Rectal smooth muscle tissue (tissue), 1 donor: ENCODE data around the gene MAMLD1.

Experiments used
- H3K27ac ChIP-seq: one replicate; pipeline ENCODE4 v1.7.0; 2013; ENCODE audit warnings: low read depth, low read length, inconsistent platforms
- H3K27me3 ChIP-seq: one replicate; pipeline ENCODE4 v1.7.0; 2013; ENCODE audit warnings: low read length; ENCODE audit not compliant: control insufficient read depth, insufficient read depth
- H3K36me3 ChIP-seq: one replicate; pipeline ENCODE4 v1.7.0; 2013; ENCODE audit warnings: low read length; ENCODE audit not compliant: control insufficient read depth, insufficient read depth
- H3K4me1 ChIP-seq: one replicate; pipeline ENCODE4 v1.7.0; 2013; ENCODE audit warnings: low read length; ENCODE audit not compliant: control insufficient read depth, insufficient read depth
- H3K4me3 ChIP-seq: one replicate; pipeline ENCODE4 v1.7.0; 2013; ENCODE audit warnings: low read length
- H3K9ac ChIP-seq: one replicate; pipeline ENCODE4 v1.7.0; 2013; ENCODE audit warnings: low read length

MAMLD1 gene

DNA sequence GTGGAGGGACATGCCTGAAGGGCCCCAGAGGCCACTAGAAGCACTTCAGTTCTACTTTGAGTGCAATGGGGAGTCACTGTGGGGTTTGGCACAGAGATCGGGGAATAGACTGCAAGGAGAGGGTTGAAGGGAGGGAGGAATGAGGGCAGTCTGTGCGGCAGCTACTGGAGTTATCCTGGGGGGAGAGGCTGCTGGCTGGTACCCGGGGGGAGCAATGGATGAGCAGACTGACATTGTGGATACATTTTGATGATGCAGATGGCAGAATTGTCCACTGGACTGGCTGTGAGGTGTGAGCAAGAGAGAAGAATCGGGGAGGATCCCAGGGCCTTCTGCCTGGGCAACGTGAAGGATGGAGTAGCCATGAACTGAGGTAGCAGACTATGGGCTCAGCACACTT, 2.8 kb upstream of the MAMLD1 start:
- no peaks in the 10 kb centered on the region for H3K4me1 ChIP-seq
- H3K9ac ChIP-seq, result no peak overlapping the region
- no peak overlapping the region for H3K27ac ChIP-seq
- peaks cover 6% of the 10 kb centered on the region for H3K27me3 ChIP-seq
- H3K36me3 ChIP-seq, result no peaks in the 10 kb centered on the region
- H3K4me3 ChIP-seq, result no peak overlapping the region

DNA sequence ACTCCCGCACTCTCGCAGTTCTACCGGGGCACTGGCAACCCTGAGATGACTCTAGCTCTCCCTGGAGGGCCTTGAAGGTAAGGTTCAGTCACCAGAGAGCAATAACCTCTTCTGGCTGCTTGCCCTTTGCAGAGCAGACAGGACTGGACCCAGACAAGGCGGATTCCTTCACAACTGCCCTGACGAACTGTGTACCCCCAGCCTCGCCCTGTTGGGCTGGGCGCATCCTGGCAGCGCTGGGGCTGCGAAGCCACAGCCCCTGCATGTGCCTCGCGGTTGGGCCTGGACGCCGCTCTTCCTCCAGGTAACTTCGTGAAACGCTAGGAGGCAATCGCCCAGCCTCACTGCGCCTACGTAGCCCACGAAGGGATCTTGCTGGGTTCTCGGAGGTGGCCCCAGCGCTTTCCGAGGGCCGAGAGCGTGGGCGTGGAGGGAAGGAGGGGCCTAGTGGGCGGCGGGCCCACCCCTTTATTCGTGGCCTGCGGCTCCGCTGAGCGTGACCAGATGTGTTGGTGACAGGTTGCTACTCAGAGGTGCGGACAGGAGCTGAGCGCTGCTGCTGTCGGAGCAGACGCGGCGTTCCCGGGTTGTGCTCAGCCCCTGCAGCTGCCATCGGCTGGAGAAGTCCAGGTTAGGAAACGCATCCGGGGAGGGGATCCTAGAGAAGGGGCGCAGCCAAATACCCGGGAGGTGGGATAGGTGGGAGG, 1.9 kb upstream of the MAMLD1 start:
- Histone ChIP-seq H3K4me1 (no peaks in the 10 kb centered on the region), H3K4me3 (peak overlapping the region; percentile 69), H3K36me3 (no peaks in the 10 kb centered on the region), H3K27me3 (peaks cover 6% of the 10 kb centered on the region), H3K9ac (no peak overlapping the region), H3K27ac (no peak overlapping the region)

DNA sequence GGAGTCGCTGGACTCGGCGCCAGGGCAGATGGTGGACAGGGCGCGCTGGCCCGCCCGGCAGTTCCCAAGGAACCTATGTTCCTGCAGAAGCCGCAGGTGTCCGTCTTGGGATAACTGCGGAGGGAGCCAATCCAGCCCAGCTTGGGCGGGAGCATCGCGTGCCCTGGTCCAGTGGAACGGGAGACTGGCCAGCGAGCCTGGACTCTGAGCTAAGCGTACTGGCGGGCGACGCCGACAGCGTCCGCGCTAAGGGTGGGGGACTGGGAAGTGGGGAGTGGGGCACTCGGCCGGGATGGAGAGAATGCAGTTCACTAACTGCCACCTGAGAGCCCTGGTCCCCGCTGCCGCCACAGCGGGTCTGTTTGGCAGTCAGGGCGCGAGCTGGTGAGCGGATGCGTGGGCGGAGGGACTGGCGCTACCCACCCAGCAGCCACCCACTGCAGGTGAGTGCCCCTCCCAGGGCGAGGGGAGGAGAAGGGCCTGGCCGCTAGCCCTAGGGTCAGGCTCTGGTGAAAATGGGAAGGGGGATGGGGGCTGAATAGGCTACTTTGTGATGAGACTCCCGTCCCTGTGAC, 1.3 kb upstream of the MAMLD1 start:
- no peaks in the 10 kb centered on the region for H3K4me1 ChIP-seq
- peaks cover 6% of the 10 kb centered on the region for H3K27me3 ChIP-seq
- H3K27ac ChIP-seq, result no peak overlapping the region
- no peaks in the 10 kb centered on the region for H3K36me3 ChIP-seq
- H3K9ac ChIP-seq, result no peak overlapping the region
- peak overlapping the region; percentile 69 for H3K4me3 ChIP-seq

DNA sequence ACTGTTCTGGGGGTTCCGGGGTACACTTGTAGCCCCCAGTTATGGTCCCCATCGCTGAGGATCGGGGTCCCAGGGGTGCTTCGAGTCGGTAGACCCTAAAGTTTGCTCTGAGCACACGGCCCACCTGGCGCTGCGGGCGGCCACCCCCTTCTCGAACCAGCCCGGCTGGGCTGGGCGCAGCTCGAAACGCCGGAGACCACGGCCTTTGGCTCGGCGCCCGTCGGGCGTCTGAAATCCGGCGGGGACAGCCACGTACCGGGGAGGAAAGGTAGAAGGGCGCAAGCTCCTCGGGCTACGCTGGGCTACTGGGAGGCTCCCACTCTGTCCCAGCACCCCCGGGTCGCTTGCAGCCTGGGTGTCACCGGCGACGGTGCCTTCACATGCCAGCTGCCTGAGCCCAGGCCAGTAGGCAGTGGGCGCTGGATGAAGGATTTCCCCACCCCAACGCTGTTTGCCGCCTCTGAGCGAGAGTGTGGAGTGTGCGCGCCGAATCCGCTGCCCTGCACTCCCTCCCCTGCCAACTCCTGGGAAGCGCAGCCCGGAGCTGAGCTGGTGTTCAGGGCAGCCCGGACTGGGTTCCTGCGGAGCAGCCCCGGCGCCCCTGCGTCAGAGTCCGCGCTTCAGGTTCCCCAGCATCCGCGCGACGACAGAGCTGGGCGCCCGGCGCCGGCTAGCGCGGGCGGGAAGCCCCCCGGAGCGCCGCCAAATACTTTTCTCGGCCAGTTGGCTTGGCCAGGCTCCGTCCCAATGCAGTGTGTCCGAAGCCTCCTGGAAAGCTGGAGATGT, 637 bp downstream of the MAMLD1 start:
- H3K27ac ChIP-seq, result peak overlapping the region; percentile 68
- H3K4me3 ChIP-seq, result peak overlapping the region; percentile 69
- peaks cover 8% of the 10 kb centered on the region for H3K27me3 ChIP-seq
- no peaks in the 10 kb centered on the region for H3K4me1 ChIP-seq
- no peaks in the 10 kb centered on the region for H3K36me3 ChIP-seq
- no peak overlapping the region for H3K9ac ChIP-seq

DNA sequence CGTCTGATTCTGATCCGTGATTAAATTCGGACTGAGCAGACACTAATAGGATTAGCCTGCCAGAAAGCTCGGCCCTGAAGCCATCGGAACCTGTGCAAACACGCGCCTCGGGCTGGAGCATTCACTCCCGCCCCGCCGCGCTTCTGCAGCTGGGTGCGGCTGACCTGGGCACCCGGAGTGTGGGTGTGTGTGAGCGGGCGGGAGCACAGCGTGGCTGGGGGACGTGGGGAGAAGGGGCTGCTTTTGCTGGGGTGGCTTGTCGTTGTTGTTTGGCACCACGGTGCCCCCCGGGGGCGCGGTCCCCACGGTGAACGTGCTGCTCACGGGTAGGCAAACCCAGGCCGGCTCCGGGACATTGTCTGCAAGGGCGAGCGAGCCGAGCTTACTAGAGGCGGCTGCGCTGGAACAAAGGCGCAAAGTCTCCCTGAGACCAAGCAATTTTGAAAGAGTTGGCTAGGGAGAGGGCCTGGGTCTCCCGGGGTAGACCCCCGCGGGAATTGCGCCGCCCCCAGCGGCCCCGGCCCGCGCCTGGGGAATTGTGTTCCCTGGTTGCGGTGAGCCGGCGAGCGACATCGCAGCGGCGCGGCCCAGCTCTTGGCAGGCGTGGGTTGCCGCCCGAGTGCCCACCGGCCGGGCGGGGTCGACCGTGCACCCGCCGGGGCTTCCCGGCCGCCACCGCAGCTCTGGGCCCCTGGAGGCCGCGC, 1.4 kb downstream of the MAMLD1 start:
- H3K36me3 ChIP-seq, result no peaks in the 10 kb centered on the region
- H3K9ac ChIP-seq, result no peak overlapping the region
- peaks cover 8% of the 10 kb centered on the region for H3K27me3 ChIP-seq
- no peaks in the 10 kb centered on the region for H3K4me1 ChIP-seq
- peak overlapping the region; percentile 68 for H3K27ac ChIP-seq
- H3K4me3 ChIP-seq, result peak overlapping the region; percentile 69

DNA sequence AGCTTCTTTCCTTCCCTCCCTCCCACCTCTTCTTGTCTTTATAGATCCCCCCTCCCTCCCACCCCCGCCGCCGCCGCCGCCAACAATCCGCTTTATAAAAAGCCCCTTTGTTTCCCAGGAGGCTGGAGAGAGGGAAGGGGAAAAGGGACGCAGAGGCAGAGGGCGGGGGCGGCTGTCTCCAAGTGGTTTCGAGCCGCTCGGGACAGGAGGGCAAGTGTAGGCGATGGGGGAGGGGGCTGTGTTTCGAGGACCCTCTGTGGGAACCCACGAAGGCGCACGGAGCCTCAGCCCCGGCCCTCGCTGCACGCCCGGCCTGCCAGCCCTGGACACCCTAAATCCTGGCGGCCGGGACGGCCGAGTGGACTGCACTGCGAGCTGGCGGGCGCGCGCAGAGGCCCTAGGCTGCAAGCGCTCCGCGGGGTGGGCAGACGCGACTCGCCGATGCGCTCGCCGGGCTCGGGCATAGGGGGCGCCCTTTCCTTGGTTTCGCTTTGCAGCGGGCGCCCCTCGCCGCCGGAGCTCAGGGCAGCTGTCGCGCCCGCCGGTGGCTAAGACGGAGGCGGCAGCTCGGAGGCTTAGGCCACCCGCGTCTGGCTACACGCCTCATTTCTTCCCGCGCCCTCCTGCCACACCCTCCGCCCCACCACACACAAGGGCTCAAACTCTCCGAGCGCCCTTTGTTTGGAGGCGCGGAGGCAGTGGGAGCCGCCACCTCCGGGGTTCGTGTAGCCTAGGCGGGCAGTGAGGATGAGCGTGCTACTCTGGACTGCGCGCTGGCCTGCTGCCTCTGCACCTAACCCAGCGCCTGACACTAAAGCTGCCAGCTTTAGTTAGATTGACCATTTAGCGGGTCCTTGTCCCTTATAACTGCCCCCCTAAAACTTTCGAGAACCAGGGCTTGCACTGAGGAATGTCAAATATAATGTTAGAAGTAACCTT, 2.2 kb downstream of the MAMLD1 start:
- Histone ChIP-seq H3K27me3 (peaks cover 8% of the 10 kb centered on the region), H3K36me3 (no peaks in the 10 kb centered on the region), H3K27ac (peak overlapping the region; percentile 85), H3K9ac (peak overlapping the region; percentile 10), H3K4me3 (peak overlapping the region; percentile 70), H3K4me1 (peaks cover 3% of the 10 kb centered on the region)

DNA sequence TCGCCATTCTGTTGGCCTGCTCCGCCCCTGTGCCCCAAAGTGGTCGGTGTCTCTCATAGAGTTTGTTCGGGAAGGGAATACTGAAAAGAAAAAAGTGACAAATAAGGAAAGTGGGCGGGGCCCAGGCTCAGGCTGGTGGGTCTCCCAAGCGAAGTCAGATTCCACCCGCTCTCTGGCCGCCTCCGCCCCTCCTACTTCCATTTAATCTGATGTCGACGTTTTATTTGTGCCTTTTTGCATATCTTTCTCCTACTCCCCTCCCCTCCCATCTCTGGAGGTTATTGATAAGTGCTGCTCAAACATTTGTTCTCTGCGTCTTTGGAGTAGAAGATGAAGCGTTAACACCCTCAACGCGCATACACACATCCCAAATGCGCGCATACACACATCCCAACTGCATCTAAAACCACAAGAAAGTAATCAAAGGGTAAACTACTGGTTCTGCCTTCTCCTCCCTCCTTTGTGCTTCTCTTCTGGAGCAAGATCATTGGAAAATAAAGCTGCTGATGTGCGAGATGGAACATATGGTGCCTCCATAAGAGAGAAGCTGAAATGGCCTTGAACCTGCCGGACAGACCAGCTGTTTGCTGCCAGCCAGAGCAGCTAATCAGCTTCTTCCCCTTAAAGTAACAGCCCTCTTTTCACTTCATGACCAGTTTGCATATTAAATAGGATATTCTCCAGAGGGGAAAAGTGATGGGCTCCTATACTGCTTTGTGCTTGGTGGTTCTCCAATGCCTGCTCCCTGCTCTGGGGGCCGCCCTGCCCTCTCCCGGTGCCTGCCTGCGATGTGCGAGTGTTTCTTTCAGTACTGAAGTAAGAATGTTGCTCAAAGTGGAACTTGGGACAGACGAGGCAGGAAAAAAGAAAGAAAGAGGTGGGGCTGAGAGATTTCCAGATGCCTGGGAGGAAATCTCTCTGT, 3.1 kb downstream of the MAMLD1 start:
- H3K36me3 ChIP-seq, result no peaks in the 10 kb centered on the region
- H3K9ac ChIP-seq, result no peak overlapping the region
- peaks cover 7% of the 10 kb centered on the region for H3K4me1 ChIP-seq
- peak overlapping the region; percentile 70 for H3K4me3 ChIP-seq
- H3K27ac ChIP-seq, result peak overlapping the region; percentile 85
- peaks cover 8% of the 10 kb centered on the region for H3K27me3 ChIP-seq

DNA sequence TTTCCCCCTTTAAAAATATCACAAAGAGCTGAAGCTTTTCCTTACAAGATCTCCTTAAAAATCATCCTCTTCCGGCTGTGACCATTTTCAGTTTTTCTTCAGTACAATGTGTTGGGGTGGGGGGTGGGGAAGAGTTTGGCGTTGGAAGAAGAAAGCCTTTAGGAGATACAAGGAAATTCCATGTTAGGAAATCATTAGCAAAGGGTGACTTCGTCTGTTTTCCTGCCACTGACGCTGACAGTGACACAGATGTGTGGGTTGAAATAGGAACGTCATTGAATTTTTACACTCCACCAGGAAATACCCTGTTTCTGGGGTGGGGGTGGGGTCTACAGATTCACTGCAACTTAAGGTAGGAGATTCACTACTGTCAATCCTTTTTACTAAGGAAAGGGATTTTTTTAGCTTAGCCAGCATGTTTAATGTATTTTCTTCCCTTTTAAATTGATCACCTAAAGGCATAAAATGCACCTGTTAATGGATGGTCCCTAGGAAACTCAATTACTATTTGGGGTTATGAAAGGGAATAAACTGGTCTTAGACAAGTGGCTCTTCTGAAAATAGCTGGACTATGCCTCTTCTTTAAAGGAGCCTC, 3.9 kb downstream of the MAMLD1 start:
- Histone ChIP-seq H3K9ac (no peak overlapping the region), H3K27ac (peak overlapping the region; percentile 85), H3K4me3 (peak overlapping the region; percentile 70), H3K27me3 (peaks cover 8% of the 10 kb centered on the region), H3K4me1 (peaks cover 10% of the 10 kb centered on the region), H3K36me3 (no peaks in the 10 kb centered on the region)

DNA sequence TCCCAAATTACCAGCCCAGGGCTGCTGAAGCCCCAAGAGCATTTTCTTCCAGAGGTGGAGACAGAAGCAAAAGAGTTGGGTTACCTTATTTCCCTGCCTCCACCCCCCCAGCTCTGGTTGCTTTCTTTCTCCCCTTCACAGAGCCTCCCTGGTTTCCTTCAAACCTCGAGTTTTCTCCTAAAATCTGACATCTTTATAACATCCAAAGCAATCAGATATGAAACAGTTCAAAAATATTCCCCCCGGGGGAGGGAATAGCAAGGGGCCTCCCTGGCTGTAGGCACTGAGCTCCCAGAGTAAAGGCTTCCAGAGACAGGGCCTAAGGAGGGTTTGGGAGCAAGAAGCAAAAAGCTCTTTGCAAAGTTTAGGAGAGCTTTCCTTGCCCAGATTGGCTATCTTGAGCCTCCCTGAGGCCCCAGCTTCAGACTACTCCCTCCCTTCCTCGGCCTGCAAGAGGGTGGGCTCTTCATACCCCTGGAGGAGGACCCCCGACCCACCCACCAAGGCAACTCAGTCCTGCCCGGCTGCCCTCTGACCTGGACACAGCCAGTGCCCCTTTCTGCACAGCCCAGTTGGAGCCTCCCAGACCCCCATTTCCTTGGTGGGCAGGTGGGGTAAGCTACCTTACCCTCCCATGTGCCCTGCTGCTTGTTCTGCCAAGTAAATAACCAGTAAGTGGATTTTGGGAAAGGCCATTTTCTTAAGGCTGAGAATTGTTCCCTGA, 7.6 kb downstream of the MAMLD1 start:
- H3K27me3 ChIP-seq, result peaks cover 2% of the 10 kb centered on the region
- H3K4me1 ChIP-seq, result peaks cover 10% of the 10 kb centered on the region
- H3K9ac ChIP-seq, result no peak overlapping the region
- no peaks in the 10 kb centered on the region for H3K36me3 ChIP-seq
- no peak overlapping the region for H3K4me3 ChIP-seq
- H3K27ac ChIP-seq, result peak overlapping the region; percentile 60

DNA sequence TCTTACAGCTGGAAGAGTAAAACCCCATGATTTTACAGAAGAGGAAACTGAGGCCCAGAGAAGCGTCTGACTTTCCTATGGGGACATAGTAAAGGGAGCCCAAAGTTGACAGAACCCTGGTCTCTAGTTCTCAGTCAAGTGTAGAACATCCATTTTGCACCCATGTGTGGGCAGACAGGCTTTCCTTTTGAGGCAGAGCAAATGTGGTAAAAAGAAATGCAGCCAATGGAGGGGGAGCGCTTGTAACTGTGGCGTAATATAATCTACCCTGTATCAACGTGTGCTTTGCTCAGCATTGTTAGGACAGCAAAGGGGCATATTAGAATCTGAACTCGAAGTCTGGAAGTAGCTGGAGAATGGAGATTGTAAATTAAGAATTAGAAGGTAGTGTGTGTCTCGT, 8.8 kb downstream of the MAMLD1 start:
- no peaks in the 10 kb centered on the region for H3K36me3 ChIP-seq
- peak overlapping the region; percentile 57 for H3K27ac ChIP-seq
- H3K27me3 ChIP-seq, result peaks cover 2% of the 10 kb centered on the region
- H3K9ac ChIP-seq, result no peak overlapping the region
- H3K4me3 ChIP-seq, result no peak overlapping the region
- peaks cover 10% of the 10 kb centered on the region for H3K4me1 ChIP-seq
